SK-N-MC (cell line): ENCODE results near the gene CCDC30.

Source experiments
- DNase-seq: peaks from one replicate; pipeline ENCODE4 v3.0.0-alpha.2; 2011; ENCODE audit warnings: low read depth, low spot score
- H3K27ac ChIP-seq: fragments of 200-600 bp; sonication (generic); 2 replicates; pipeline ENCODE4 v1.5.1; 2016; ENCODE audit warnings: mixed run types
- H3K36me3 ChIP-seq: fragments of 200-600 bp; sonication (generic); 2 replicates; pipeline ENCODE4 v1.6.1; 2017; ENCODE audit warnings: antibody characterized with exemption, low read length, mixed read lengths; ENCODE audit not compliant: insufficient read depth
- H3K4me3 ChIP-seq: fragments of 200-600 bp; sonication (generic); 2 replicates; pipeline ENCODE4 v1.5.1; 2016
- H3K9ac ChIP-seq: fragments of 200-600 bp; sonication (generic); 2 replicates; pipeline ENCODE4 v1.8.0; 2017; ENCODE audit warnings: mixed run types, mixed read lengths; ENCODE audit not compliant: insufficient read length
- H3K9me3 ChIP-seq: fragments of 200-600 bp; sonication (generic); 2 replicates; pipeline ENCODE4 v1.6.1; 2017; ENCODE audit warnings: low read depth, mild to moderate bottlenecking, antibody characterized with exemption, low read length, moderate library complexity, mixed read lengths
- EZH2 ChIP-seq: fragments of 200-600 bp; sonication (generic); IDR thresholded peaks from one replicate; pipeline ENCODE4 v1.6.1; 2017; ENCODE audit warnings: antibody characterized with exemption
- FOXP2 ChIP-seq: optimal IDR thresholded peaks from 2 replicates; pipeline ENCODE3; 2011; ENCODE audit warnings: mild to moderate bottlenecking, moderate library complexity; ENCODE audit not compliant: insufficient read depth; ENCODE audit errors: extremely low read length, control extremely low read depth
- POLR2AphosphoS5 ChIP-seq: IDR thresholded peaks from 2 replicates; pipeline ENCODE4 v1.6.1; 2012; ENCODE audit warnings: mild to moderate bottlenecking, low read depth, low read length, borderline replicate concordance

The CCDC30 gene

DNA sequence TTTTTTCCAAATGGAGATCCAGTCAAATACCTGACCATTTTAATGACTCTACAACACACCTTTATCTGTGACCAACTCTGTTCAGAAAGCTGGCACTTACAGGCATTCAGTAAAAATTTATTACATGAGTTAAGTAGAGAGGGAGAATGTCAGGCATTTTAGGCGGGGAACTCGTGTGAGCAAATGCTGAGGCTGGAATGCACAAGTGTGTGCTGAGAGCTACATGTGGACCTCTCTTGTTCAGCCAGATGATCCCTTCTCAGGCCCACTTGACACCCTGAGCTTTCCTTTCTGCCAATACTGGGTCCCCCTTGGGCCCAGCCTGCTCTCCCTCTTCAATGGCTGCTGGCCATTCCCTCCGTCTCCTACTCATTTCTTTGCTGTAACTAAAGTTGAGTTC, 206.8 kb downstream of the CCDC30 start:
- Histone ChIP-seq H3K9me3 (no peaks in the 10 kb centered on the region), H3K36me3 (peaks cover 70% of the 10 kb centered on the region), H3K4me3 (no peak overlapping the region), H3K9ac (no peak overlapping the region), H3K27ac (no peak overlapping the region)
- TF ChIP-seq EZH2, result no peak
- no peak for TF ChIP-seq POLR2AphosphoS5
- no peak for TF ChIP-seq FOXP2
- no peak for DNase-seq

GRCh38 chr1:42670425-42670824, 207.3 kb downstream of the CCDC30 start:
- no peak for TF ChIP-seq FOXP2
- no peak for TF ChIP-seq POLR2AphosphoS5
- TF ChIP-seq EZH2, result no peak
- H3K9me3 ChIP-seq, result no peaks in the 10 kb centered on the region
- H3K4me3 ChIP-seq, result no peak overlapping the region
- no peak for DNase-seq
- H3K36me3 ChIP-seq, result peaks cover 70% of the 10 kb centered on the region
- no peak overlapping the region for H3K9ac ChIP-seq
- no peak overlapping the region for H3K27ac ChIP-seq

GRCh38 chr1:42674214-42674613, 211.1 kb downstream of the CCDC30 start:
- Histone ChIP-seq H3K27ac (no peak overlapping the region), H3K4me3 (no peak overlapping the region), H3K9me3 (no peaks in the 10 kb centered on the region), H3K36me3 (peaks cover 40% of the 10 kb centered on the region), H3K9ac (no peak overlapping the region)
- TF ChIP-seq EZH2 (no peak), POLR2AphosphoS5 (no peak), FOXP2 (no peak)
- DNase-seq, result no peak

DNA sequence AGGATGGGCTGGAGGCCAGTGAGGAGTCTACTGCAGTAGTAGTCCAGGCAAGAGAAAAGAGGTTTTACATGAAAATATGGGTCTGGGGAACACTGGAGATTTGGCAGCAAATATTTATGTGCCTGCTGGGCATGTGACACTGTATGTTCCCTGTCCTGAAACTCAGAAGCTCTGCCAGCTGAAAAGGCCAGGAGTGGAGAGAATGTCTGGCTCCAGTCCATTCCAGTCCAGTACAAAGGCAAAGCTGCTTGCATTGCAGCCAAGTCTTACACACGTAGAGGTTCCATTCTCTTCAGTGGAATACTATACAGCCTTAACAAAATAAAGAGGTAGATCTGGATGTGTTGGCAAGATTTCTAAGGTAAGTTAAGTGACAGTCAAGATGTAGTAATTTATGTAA, 211.6 kb downstream of the CCDC30 start:
- Histone ChIP-seq H3K9ac (no peak overlapping the region), H3K36me3 (peaks cover 40% of the 10 kb centered on the region), H3K9me3 (no peaks in the 10 kb centered on the region), H3K4me3 (no peak overlapping the region), H3K27ac (no peak overlapping the region)
- TF ChIP-seq EZH2, result no peak
- no peak for TF ChIP-seq POLR2AphosphoS5
- no peak for TF ChIP-seq FOXP2
- no peak for DNase-seq

DNA sequence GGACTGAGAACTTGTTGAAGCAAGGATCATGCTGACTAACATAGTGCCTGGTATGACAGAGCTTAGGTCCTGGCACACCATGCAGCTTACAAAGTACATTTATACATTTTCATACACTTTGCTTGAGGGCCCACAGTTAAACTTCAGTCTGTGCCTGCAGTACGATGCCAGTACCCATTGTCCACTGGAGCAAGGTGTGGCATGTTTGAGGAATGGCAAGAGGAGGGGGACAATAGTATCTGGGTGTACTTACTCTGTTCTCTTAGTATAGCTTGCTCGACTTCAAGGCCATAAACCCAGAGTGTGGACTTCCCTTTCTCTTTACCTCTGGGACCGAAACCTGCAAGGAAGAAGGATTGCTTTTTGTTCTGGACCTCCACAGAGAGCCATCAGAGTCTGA, 212.4 kb downstream of the CCDC30 start:
- Histone ChIP-seq H3K9me3 (no peaks in the 10 kb centered on the region), H3K4me3 (no peak overlapping the region), H3K9ac (no peak overlapping the region), H3K36me3 (peaks cover 33% of the 10 kb centered on the region), H3K27ac (no peak overlapping the region)
- no peak for TF ChIP-seq EZH2
- TF ChIP-seq FOXP2, result no peak
- no peak for TF ChIP-seq POLR2AphosphoS5
- no peak for DNase-seq

GRCh38 chr1:42676534-42677087, 213.5 kb downstream of the CCDC30 start:
- Histone ChIP-seq H3K36me3 (peaks cover 32% of the 10 kb centered on the region), H3K9me3 (no peaks in the 10 kb centered on the region), H3K9ac (no peak overlapping the region), H3K4me3 (no peak overlapping the region), H3K27ac (no peak overlapping the region)
- no peak for DNase-seq
- TF ChIP-seq FOXP2, result no peak
- TF ChIP-seq POLR2AphosphoS5, result no peak
- no peak for TF ChIP-seq EZH2

DNA sequence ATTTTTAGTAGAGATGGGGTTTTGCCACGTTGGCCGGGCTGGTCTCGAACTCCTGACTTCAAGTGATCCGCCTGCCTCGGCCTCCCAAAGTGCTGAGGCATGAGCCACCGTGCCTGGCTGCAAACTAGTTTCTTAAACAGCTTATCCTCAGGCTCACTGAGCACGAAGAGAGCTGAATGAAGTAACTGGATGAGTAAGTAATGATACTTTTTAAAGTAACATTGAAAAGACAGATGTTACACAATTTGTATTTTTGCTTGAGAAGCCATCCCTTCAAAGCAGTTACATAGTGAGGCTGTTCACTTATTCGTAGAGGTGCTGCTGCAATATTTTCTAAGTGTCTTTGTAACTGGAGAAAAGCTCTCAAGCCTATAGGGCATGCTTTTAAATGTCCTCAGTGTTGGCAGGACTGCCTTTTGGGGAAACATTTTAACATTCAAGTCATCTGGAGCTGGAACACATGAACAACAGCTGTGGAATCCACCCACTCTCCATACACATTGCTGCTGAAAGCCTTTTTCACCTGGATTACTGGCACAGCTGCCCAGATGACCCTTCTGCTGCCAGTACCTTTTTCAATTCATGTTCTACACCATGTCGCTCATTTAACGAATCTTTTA, 216.4 kb downstream of the CCDC30 start:
- no peak overlapping the region for H3K9ac ChIP-seq
- peaks cover 28% of the 10 kb centered on the region for H3K36me3 ChIP-seq
- no peak for TF ChIP-seq FOXP2
- TF ChIP-seq POLR2AphosphoS5, result no peak
- no peak for TF ChIP-seq EZH2
- H3K9me3 ChIP-seq, result no peaks in the 10 kb centered on the region
- no peak overlapping the region for H3K4me3 ChIP-seq
- H3K27ac ChIP-seq, result no peak overlapping the region
- DNase-seq, result no peak

DNA sequence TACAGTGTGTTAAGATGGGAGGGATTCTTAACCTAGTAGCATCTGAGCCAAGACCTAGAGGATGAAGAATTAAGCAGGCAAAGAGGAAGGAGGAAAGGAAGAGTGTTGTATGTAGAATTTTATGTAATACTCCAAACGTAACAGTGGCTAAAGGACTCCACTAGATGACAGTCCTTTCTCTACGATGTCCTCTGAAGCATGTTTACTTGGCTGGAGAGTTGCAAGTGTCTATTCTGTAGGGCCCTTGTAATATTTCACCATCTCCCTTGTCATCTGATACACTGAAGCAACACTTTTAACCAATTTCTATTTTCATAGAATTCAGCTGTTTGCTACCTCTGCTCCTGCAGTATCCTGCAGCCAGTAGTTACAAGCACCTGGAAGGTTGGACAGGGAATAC, 217.0 kb downstream of the CCDC30 start:
- Histone ChIP-seq H3K36me3 (peaks cover 28% of the 10 kb centered on the region), H3K9me3 (no peaks in the 10 kb centered on the region), H3K9ac (no peak overlapping the region), H3K27ac (0 out of 2 replicates have a peak overlapping the region, but pooled peaks have one; percentile 33), H3K4me3 (peak overlapping the region; percentile 96)
- TF ChIP-seq POLR2AphosphoS5 (no peak), FOXP2 (no peak), EZH2 (no peak)
- DNase-seq, result no peak
